ENCODE results near the gene AP3S1. TPM values are rescaled to one million over a fixed set of nuclear protein-coding genes. Genes with fewer than 3 reads are reported as not detected.
"Not testable (repeated sequence)": the region's sequence is repeated elsewhere in the genome, so short reads cannot be mapped to it uniquely, and the experiment has no call there.

AP3S1 gene
- total RNA-seq, 1 donor from 2014 or later = 57.7 TPM

DNA sequence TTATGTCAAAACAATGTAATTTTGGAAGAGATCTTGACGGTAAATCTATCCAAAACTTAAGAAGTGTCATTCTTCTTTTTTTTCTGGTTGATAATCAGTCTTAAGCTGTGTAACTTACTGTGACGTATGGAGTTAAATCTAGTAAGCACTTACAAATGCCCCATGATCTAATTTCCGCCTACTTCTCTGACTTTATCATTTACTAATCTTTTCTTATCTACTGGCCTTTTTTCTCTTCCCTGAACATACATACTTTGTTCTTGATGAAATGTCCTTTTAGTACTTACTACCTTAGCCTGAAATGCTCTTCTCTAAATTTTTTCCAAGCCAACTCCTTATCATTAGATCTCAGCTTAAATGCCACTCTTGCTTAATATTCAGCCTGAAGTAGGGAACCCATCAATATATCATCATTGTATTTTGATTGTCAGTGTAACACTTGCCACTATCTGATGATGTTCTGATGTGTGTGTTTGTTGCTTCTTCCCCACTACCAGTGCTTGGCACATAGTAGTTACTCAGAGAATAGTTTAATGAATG is 27.6 kb downstream of the AP3S1 start:
- no peak for DNase-seq (ENCODE audit: low read depth in 2 of 2)

DNA sequence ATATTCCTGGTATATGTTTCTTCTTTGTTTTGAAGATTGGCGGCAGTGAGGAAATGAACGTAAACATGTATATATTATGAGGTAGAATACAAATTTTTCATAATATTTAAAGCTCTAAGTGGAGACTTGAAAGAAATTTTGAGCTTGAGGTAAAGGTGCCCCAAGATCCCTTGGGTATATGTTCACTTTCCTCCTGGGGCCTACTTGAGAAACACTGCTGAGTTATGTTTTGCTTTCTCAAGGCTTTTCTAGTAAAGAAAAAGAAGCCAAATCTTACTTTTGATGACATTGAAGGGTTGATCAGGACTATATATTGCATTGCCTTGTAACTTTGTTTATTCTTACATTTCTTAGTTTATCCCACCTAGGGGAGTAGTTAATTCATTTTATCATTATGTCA is 30.7 kb downstream of the AP3S1 start:
- no peak for DNase-seq (ENCODE audit: low read depth in 2 of 2)

DNA sequence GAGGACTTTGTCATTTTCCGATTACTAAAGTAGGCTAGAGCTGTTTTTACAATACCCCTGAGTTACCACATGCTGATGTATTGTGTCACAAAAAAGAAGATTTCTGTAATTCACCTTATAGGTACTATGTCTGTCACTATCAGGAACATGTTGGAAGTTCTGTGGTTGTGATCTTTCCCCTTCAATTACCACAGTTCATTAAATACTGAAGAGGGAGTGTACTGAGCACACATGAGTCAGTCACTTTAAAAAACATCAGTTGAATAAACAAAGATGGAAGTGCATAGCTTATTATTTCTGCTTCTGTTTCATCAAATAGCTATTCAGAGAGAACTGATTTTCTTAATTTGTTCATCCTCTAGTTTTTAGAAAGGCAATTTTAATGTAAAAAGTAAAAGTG is 31.7 kb downstream of the AP3S1 start:
- DNase-seq (ENCODE audit: low read depth in 2 of 2) = peak; percentile 10 to 40

DNA sequence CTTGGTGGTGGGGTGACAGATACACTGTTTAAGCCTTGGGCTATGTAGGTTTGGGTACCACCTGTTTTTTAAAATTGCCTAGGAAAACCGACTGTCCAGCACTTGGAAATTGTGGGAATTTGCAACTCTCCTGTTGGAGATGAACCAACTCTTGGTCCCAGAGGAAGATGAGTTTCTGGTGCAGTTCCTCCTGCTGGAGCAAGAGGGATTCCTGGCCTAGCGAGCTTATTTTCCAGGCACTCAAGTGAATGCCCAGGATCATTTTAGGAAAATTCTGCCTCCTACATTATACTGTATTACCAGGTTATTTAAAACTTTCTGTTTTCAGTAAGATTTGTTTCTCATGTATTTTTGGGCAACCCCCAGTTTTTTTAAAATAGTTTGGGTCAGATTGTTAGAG is 33.7 kb downstream of the AP3S1 start:
- no peak for DNase-seq (ENCODE audit: low read depth in 2 of 2)

DNA sequence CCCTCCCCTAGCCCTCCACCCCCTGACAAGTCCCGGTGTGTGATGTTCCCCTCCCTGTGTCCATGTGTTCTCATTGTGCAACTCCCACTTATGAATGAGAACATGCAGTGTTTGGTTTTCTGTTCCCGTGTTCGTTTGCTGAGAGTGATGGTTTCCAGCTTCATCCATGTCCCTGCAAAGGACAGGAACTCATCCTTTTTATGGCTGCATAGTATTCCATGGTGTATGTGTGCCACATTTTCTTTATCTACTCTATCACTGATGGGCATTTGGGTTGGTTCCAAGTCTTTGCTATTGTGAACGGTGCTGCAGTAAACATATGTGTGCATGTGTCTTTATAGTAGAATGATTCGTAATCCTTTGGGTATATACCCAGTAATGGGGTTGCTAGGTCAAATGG is 35.6 kb downstream of the AP3S1 start:
- not testable (repeated sequence) for DNase-seq (ENCODE audit: low read depth in 2 of 2)

DNA sequence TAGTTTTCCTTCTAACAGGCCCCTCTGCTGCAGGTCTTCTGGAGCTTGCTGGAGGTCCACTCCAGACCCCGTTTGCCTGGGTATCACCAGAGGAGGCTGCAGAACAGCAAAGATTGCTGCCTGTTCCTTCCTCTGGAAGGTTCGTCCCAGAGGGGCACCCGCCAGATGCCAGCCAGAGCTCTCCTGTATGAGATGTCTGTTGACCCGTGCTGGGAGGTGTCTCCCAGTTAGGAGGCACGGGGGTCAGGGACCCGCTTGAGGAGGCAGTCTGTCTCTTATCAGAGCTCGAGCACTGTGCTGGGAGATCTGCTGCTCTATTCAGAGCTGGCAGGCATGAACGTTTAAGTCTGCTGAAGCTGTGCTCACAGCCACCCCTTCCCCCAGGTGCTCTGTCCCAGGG is 40.7 kb downstream of the AP3S1 start:
- not testable (repeated sequence) for DNase-seq (ENCODE audit: low read depth in 2 of 2)

DNA sequence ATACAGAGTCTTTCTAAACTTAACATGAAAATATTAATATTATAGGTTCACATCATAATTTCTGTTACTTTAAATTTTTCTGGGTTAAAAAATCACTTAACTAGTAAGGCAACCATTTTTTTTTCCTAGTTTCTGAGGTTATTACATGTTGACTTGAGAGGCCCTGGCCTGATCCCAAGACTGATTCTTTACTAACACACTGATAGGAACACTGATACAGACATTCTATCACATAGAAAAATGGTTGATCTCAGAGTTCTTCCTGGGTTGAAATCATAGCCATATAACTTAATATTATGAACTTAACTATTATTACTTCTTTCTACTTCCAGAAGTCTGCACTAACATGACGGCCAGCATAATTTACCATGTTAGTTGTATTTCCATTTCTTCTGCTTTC is 43.0 kb downstream of the AP3S1 start:
- no peak for DNase-seq (ENCODE audit: low read depth in 2 of 2)

DNA sequence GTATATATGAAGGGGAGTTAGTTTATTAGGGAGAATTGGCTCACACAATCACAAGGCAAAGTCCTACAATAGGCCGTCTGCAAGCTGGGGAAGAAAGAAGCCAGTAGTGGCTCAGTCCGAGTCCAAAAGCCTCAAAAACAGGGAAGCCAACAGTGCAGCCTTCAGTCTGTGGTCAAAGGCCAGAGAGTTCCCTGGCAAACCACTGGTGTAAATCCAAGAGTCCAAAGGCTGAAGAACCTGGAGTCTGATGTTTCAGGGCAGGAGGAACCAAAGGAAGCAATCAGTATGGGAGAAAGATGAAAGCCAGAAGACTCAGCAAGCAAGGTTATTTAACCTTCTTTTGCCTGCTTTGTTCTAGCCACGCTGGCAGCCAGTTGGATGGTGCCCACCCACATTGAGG is 43.5 kb downstream of the AP3S1 start:
- not testable (repeated sequence) for DNase-seq (ENCODE audit: low read depth in 2 of 2)

DNA sequence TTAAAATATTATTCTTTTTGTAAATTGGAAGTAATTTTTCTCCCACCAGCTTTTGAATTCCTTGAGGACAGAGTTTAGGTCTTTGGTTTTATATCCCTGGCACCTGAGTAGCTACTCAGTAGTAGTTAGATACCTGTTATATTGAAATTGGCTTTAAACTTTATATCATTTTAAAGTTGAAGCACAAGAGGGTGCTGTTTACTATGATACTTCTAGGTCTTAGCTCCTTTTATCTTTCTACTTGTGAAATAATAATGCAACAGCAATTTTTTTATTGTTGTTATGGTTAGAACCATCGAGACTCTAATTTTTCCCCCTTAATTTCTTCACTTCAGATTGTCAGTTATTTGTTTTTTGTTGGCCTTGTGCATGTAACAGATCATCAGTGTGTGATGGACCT is 46.3 kb downstream of the AP3S1 start:
- DNase-seq (ENCODE audit: low read depth in 2 of 2) = peak; percentile 16 to 32

DNA sequence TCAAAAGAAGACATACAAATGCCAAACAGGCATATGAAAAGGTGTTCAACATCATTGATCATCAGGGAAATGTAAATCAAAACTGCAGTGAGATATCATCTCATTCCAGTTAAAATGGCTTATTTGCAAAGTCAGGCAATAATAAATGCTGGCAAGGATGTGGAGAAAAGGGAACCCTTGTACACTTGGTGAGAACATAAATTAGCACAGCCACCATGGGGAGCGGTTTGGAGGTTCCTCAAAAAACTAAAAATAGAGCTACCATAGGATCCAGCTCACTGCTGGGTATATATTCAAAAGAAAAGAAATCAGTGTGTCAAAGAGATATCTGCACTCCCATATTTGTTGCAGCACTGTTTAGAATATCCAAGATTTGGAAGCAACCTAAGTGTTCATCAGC is 50.3 kb downstream of the AP3S1 start:
- no peak for DNase-seq (ENCODE audit: low read depth in 2 of 2)

DNA sequence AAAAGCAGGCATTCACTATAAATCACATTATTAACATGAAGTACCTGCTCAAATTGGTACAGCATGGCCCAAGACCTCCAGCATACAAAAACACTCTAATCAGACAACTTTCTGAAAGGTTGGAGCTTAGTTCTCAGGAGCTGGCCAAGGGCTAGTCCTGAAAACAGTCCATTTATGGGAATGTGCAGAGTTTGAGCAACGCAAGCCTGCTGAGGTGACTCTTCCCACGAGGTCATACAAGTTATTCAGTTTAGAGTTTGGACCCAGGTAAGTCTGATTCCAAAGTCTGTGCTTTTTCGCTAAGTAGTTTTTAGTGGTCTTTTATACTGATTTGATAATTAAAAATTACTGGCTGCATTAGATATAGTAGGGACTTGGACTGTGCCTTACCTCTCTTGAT is 52.6 kb downstream of the AP3S1 start:
- no peak for DNase-seq (ENCODE audit: low read depth in 2 of 2)

DNA sequence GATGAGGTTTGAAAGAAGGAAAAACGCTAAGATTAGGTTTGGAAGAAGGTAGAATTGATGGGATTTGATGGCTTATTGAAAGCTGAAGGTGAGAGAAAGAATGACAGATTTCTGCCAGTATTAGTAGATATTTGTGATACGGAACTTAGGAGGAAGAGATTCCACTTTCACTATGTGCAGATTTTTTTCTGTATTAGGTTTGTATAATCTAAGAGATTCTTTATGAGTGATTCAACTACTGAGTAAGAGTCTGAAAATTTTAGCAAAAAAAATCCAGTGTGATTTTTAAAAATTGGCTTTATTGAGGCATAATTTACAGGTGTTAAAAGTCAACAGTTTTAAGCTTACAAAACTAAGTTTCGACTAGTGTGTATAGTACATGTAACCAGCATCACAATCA is 54.1 kb downstream of the AP3S1 start:
- DNase-seq (ENCODE audit: low read depth in 2 of 2) = peak in 1 of 2 donors; percentile 5

DNA sequence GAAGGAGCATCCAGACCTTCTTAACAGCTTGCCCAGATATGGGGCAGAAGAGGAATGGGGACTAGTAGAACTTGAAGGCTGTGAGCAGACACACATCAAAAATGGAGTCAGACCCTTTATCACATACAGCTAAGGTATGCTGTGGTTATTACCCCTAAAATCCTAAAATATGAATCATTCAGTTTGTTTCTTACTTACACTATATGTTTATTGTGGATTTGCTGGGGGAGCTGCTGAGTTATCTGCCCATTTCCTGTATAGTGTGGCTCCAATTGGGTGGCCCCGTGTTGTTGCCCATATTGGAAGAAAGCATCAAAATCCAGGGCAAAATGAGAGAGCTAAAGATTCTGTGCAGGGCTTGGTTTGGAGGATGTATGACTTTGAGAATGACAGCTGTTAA is 56.9 kb downstream of the AP3S1 start:
- DNase-seq (ENCODE audit: low read depth in 2 of 2) = no peak

DNA sequence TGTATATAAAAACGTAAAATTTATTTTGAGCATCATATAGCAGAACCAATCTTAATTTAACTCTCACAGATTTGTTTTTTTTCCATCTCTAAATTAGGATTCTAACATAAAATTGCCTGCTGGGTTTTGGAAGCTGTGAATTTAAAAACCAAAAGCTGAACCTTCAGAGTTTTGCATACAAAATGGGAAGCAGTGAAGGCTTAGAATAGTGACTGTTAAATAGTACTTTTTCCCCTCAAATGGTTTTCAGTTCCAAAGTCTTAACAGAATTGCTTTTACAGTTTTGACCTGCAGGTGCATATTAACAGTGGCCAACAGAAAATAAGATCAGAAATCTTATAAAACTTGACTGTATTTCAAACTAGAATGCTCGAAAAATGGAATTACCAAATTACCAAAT is 65.4 kb downstream of the AP3S1 start:
- DNase-seq (ENCODE audit: low read depth in 2 of 2) = no peak

DNA sequence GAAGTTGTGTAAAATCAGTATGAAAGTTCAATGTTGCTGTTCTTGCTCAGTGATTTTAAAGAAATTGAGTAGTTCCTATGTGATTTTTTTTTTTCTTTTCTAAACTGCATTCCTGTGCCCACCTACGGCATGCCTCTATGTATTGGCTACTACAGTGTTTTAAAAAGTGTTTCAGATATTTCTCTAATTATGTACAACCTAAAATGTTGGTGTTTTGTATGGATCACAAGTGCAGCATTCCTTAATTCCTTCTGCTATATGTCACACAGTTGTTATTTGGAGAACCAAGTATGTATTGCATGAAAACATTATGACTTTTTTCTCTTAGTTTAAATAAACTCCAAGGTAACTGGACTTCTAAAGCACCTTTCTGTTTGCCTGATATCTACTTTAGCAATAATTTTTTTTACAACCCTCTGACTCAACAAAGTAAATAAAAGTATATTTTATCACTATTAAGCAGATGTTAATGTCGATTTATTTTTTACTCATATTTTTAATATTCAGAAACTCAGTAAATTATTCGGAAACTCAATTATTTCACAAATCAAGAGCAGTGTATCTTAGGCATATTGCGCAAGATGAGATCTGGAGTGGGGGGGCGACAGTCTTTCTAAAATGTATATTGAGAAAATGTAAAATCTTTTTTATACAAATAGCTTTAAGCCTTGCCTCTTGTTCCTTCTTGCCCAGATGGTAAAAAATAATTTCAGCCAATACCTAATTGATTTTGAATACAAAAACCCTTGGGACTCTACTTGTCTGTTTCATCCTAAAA is 72.1 kb downstream of the AP3S1 start:
- DNase-seq (ENCODE audit: low read depth in 2 of 2) = not testable (repeated sequence)

DNA sequence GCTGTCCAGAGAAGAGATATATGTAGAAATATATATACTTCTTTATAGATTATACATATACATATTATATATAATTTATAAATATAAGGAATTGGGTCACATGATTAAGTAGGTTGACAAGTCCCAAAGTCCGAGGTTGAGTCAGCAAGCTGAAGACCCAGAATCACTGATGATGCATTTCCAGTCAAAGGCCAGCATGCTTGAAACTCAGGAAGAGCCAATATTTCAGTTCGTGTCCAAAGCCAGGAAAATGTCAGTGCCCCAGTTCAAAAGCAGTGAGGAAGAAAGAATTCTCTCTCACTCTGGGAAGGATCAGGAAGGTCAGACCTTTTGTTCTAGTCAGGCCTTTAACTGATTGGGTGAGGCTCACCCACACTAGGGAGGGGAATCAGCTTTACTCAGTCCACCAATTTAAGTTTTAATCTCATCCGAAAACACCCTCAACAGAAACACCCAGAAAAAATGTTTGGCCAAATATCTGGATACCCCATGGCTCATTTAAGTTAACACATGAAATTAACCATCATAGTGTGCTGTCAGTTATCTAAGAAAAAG is 78.5 kb downstream of the AP3S1 start:
- DNase-seq (ENCODE audit: low read depth in 2 of 2) = peak; percentile 7 to 72

DNA sequence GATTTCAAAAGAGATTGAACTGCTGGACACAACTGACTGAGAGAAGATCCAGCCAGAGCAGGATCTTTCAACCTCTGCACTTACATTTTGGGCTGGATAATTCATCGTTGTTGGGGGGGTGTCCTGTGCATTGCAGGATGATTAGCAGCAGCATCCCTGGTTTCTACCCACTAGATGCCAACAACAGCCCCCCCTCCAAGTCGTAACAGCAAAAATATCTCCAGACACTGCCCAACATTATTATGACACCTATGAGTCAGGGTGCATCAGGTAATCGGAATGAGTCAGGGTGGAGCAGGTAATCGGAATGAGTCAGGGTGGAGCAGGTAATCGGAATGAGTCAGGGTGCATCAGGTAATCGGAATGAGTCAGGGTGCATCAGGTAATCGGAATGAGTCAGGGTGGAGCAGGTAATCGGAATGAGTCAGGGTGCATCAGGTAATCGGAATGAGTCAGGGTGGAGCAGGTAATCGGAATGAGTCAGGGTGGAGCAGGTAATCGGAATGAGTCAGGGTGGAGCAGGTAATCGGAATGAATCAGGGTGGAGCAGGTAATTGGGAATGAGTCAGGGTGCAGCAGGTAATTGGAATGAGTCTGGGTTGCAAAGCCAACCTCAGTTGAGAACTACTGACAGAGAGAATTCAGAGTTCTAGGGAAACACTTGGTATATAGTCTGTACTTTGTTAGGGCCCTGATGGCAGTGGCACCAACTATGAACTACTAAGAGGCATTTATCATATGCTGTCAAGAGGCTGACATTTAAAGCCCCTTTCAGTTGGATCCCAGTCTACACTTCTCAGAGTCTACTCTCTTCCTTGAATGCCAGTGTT is 87.1 kb downstream of the AP3S1 start:
- DNase-seq (ENCODE audit: low read depth in 2 of 2) = not testable (repeated sequence)

DNA sequence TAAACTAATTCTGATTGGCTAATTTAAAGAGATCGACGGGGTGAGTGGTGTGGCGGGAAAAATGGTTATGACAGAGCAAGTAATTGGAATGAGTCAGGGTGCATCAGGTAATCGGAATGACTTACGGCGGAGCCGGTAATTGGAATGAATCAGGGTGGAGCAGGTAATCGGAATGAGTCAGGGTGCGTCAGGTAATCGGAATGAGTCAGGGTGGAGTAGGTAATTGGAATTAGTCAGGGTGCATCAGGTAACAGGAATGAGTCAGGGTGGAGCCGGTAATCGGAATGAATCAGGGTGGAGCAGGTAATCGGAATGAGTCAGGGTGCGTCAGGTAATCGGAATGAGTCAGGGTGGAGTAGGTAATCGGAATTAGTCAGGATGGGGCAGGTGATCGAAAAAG is 88.4 kb downstream of the AP3S1 start:
- DNase-seq (ENCODE audit: low read depth in 2 of 2) = not testable (repeated sequence)

DNA sequence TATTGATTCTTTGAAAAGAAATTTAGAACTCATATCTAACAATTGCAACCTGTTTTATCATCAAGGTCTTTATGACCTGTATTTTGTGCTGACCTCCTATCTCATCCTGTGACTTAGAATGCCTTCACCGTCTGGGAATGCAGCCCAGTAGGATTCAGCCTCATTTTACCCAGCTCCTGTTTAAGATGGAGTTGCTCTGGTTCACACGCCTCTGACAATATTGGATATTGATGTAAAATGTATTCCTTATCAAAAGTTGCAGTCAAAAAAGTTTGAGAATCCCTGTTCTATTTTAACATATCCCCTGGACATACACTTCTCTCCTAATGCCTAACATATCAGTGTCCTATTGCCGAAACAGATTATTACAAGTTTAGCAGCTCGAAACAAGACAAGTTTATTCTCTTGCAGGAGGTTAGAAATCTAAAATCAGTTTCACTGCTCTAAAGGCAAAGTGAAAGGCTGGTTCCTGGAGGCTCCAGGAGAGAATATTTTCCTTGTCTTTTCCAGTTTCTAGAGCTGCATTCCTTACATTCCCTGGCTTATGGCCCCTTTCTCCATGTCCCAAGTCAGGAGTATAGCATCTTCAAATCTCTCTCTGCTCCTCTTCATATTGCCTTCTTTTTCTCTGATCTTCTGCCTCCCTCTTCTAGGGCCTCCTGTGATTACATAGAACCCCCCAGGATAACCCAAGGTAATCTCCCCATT is 89.0 kb downstream of the AP3S1 start:
- DNase-seq (ENCODE audit: low read depth in 2 of 2) = no peak

DNA sequence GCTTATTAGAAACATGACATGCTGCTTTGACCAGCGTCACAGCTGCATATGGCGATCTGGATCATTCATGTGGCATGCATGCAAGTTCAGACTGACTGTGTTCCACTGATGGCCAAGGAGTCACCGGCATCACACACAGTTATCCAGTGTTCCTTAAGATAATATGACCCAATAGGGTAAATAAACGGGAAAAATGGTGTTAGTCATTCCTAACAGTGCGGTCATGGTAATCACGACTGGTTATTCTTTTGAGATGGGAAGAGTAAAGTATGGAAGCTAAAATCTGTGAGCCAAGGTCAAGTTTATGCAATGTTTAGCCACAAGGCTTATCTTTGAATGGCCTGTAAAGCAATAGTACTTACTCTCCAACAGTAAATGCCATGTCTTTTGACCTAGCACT is 91.3 kb downstream of the AP3S1 start:
- DNase-seq (ENCODE audit: low read depth in 2 of 2) = no peak

DNA sequence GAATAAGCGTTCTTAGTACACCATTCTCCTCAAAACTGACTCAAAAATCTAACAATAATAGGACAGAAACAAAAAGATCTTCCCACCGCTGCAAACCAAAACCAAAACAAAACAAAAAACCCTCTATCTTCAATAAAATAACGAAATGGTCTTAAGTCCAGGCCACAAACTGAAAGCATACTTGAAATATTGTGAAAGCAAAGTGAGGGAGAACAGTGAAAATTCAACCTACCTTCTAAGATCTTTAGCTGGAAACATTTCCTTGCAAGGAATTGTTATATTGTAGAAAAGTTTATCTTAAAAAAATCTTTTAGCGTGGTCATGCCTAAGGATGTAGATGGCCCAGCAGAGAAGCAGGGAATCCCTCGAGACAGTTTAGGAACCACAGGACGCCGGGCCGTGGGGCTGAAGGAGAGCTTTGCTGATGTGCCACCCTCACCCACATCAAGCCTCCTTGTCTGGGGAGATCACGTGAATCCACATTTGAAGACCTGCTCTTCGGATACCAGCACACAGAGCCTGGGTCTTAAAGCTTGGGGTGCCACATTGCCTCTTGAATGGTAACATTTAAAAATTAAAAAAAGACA is 92.7 kb downstream of the AP3S1 start:
- DNase-seq (ENCODE audit: low read depth in 2 of 2) = no peak
